K562 (cell line): ENCODE results near the gene TDRD10. TPM values are rescaled to one million over a fixed set of nuclear protein-coding genes. Genes with fewer than 3 reads are reported as not detected.

Experiments used
- CBFA2T2 ChIP-seq: fragments of 450-650 bp; conservative IDR thresholded peaks from 2 replicates; pipeline ENCODE4 v1.6.1; 2017; ENCODE audit warnings: mild to moderate bottlenecking
- CXXC5 ChIP-seq: fragments of 250-450 bp; sonication (Bioruptor Pico); IDR thresholded peaks from 2 replicates; pipeline ENCODE4 v1.8.0; 2022; ENCODE audit warnings: inconsistent platforms, mild to moderate bottlenecking, moderate library complexity
- DNMT1 ChIP-seq: fragments of 450-650 bp; IDR thresholded peaks from 2 replicates; pipeline ENCODE4 v1.6.1; 2016; ENCODE audit warnings: antibody characterized with exemption, mild to moderate bottlenecking
- EHMT2 ChIP-seq: fragments of 450-650 bp; IDR thresholded peaks from 2 replicates; pipeline ENCODE4 v1.6.1; 2018; ENCODE audit warnings: antibody characterized with exemption
- GABPB2 ChIP-seq: fragments of 250-450 bp; sonication (Bioruptor Pico); conservative IDR thresholded peaks from 2 replicates; pipeline ENCODE4 v1.5.1; 2021; ENCODE audit warnings: mild to moderate bottlenecking
- GTF3C2 ChIP-seq: IDR thresholded peaks from 3 replicates; pipeline ENCODE4 v1.6.1; 2011; ENCODE audit warnings: borderline replicate concordance, mild to moderate bottlenecking, moderate library complexity; ENCODE audit not compliant: insufficient read length; ENCODE audit errors: extremely low read depth
- KLF13 ChIP-seq: fragments of 450-650 bp; IDR thresholded peaks from 2 replicates; pipeline ENCODE4 v1.6.1; 2016; ENCODE audit warnings: missing genetic modification characterization, low read depth, mild to moderate bottlenecking, missing compliant biosample characterization, moderate library complexity, borderline replicate concordance
- NFE2L1 ChIP-seq: fragments of 450-650 bp; IDR thresholded peaks from 2 replicates; pipeline ENCODE4 v1.6.1; 2016; ENCODE audit warnings: missing genetic modification characterization, low read depth, mild to moderate bottlenecking, missing compliant biosample characterization, moderate library complexity, borderline replicate concordance
- NR2C2 ChIP-seq, 2 experiments: fragments of 200-800 bp in 1 of 2; sonication (Bioruptor generic) in 1 of 2; sonication (generic) in 1 of 2; formaldehyde crosslinking in 1 of 2; IDR thresholded peaks; 2 replicates each; pipeline versions ENCODE4 v1.6.1 to v1.8.0; 2016 to 2022; ENCODE audit warnings: mild to moderate bottlenecking in 1 of 2, missing compliant biosample characterization in 1 of 2, missing genetic modification characterization in 1 of 2, missing genetic modification reagents in 1 of 2
- PHF21A ChIP-seq: fragments of 450-650 bp; IDR thresholded peaks from 2 replicates; pipeline ENCODE4 v1.6.1; 2017; ENCODE audit warnings: low read depth, borderline replicate concordance
- YY1 ChIP-seq, 3 experiments: IDR thresholded peaks; 2 replicates each; pipeline ENCODE4 v1.6.1; 2011; ENCODE audit warnings: low read length in 2 of 3, mild to moderate bottlenecking in 2 of 3, moderate library complexity in 2 of 3, borderline replicate concordance in 1 of 3, control low read depth in 1 of 3, low read depth in 1 of 3; ENCODE audit not compliant: insufficient read depth in 3 of 3, insufficient replicate concordance in 2 of 3, control insufficient read depth in 1 of 3, insufficient read length in 1 of 3; ENCODE audit errors: extremely low read depth in 1 of 3
- ZNF124 ChIP-seq: sonication (generic); formaldehyde crosslinking; IDR thresholded peaks from 2 replicates; pipeline ENCODE4 v1.8.1; 2022; ENCODE audit warnings: missing genetic modification reagents
- ZNF133 ChIP-seq: fragments of 250-450 bp; sonication (Bioruptor Pico); IDR thresholded peaks from 2 replicates; pipeline ENCODE4 v1.4.0; 2020; ENCODE audit warnings: mild to moderate bottlenecking
- ZNF146 ChIP-seq: IDR thresholded peaks from one replicate; pipeline ENCODE4 v1.6.1; 2018; ENCODE audit warnings: missing compliant biosample characterization; ENCODE audit not compliant: unreplicated experiment
- ZNF41 ChIP-seq: fragments of 250-450 bp; sonication (Bioruptor Pico); conservative IDR thresholded peaks from 2 replicates; pipeline ENCODE4 v1.4.0; 2020; ENCODE audit warnings: mild to moderate bottlenecking
- polyA plus RNA-seq, 8 experiments: library from polyadenylated mRNA; depleted of rRNA in 4 of 8; stranded (reverse) in 5 of 8; unstranded in 3 of 8; fragments of >200 nt; fragmentation: Nextera tagmentation in 2 of 8; fragmentation: Illumina TruSeq in 1 of 8; extraction: Ambion mirVana in 2 of 8; extraction: Trizol in 1 of 8; gene quantifications; 2 replicates each; pipeline versions ENCODE4 v1.2.1 to v1.2.3, GENCODE V29; 2011 to 2014; ENCODE audit warnings: inconsistent platforms in 1 of 8, missing spikeins in 1 of 8
- total RNA-seq, 7 experiments: library from RNA; depleted of rRNA in 6 of 7; stranded (reverse); fragments of >200 nt in 6 of 7; fragmentation: Illumina TruSeq in 2 of 7; extraction: Trizol in 2 of 7; gene quantifications; 2 replicates each; pipeline versions ENCODE4 v1.2.1 to v1.2.3, GENCODE V29; 2011 to 2021; ENCODE audit warnings: low replicate concordance in 1 of 7
- TF ChIP-seq, protein P1 (sequence below): sonication (generic); formaldehyde crosslinking; IDR thresholded peaks from 2 replicates; pipeline ENCODE4 v1.8.1; 2023; ENCODE audit warnings: mild to moderate bottlenecking, missing genetic modification reagents
- TF ChIP-seq, protein P2 (sequence below): fragments of 250-450 bp; sonication (Bioruptor Pico); IDR thresholded peaks from 2 replicates; pipeline ENCODE4 v1.8.0; 2022; ENCODE audit warnings: moderate library complexity, mild to moderate bottlenecking, inconsistent platforms

TDRD10 gene
- total and polyA plus RNA-seq, 9 of the 15 experiments (the other 6 are each of a cell fraction or from before 2014, with no cell fraction given) = not detected

GRCh38 chr1:154558720-154559465 is 56.9 kb downstream of the TDRD10 start (continued):
- TF ChIP-seq YY1 (IDR thresholded peaks at IDR 0.05; ENCODE audit: borderline replicate concordance in 1 of 3, control insufficient read depth in 1 of 3, extremely low read depth in 1 of 3, insufficient read depth in 3 of 3, insufficient read length in 1 of 3, insufficient replicate concordance in 2 of 3, low read depth in 1 of 3, low read length in 2 of 3) (no peak), KLF13 (peak; percentile 92), ZNF41 (CRISPR knock-in tag) (no peak), CBFA2T2 (peak; percentile 99), CXXC5 (CRISPR knock-in tag) (peak; percentile 100), ZNF146 (CRISPR knock-in tag) (no peak), GTF3C2 (no peak), GABPB2 (CRISPR knock-in tag) (no peak), NR2C2 (CRISPR knock-in tag; IDR thresholded peaks at IDR 0.05) (peak; percentile 88; the same call in 1 of the 2 replicates), NR2C2 (tag; IDR thresholded peaks at IDR 0.05) (peak; percentile 88), NFE2L1 (tag) (no peak), ZNF124 (CRISPR knock-in tag) (no peak), DNMT1 (no peak), EHMT2 (no peak), ZNF133 (no peak), PHF21A (no peak)
- TF ChIP-seq, protein P1, sequence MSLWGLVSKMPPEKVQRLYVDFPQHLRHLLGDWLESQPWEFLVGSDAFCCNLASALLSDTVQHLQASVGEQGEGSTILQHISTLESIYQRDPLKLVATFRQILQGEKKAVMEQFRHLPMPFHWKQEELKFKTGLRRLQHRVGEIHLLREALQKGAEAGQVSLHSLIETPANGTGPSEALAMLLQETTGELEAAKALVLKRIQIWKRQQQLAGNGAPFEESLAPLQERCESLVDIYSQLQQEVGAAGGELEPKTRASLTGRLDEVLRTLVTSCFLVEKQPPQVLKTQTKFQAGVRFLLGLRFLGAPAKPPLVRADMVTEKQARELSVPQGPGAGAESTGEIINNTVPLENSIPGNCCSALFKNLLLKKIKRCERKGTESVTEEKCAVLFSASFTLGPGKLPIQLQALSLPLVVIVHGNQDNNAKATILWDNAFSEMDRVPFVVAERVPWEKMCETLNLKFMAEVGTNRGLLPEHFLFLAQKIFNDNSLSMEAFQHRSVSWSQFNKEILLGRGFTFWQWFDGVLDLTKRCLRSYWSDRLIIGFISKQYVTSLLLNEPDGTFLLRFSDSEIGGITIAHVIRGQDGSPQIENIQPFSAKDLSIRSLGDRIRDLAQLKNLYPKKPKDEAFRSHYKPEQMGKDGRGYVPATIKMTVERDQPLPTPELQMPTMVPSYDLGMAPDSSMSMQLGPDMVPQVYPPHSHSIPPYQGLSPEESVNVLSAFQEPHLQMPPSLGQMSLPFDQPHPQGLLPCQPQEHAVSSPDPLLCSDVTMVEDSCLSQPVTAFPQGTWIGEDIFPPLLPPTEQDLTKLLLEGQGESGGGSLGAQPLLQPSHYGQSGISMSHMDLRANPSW (CRISPR knock-in tag) = no peak
- TF ChIP-seq, protein P2, sequence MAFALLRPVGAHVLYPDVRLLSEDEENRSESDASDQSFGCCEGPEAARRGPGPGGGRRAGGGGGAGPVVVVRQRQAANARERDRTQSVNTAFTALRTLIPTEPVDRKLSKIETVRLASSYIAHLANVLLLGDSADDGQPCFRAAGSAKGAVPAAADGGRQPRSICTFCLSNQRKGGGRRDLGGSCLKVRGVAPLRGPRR (CRISPR knock-in tag) = no peak
